NCI-H69 (cell line): ENCODE measurements around the gene PRELP.
A peak's percentile ranks its signal among the peaks of the same experiment; 100 is the strongest.
"Not testable (repeated sequence)": the region's sequence is repeated elsewhere in the genome, so short reads cannot be mapped to it uniquely, and the experiment has no call there.

Source experiments
- DNase-seq: peaks from one replicate; lab custom pipeline; 2025; lab: John Stamatoyannopoulos, UW

PRELP gene

GRCh38 chr1:203454986-203455471 is 20.6 kb upstream of the PRELP start:
- DNase-seq, result no peak

- DNase-seq, result no peak
These were observed 19.9 kb upstream of the PRELP start for GRCh38 chr1:203455706-203456105.

- no peak for DNase-seq
These were observed 19.0 kb upstream of the PRELP start for GRCh38 chr1:203456577-203456976.

GRCh38 chr1:203458078-203458477 is 17.5 kb upstream of the PRELP start:
- DNase-seq, result no peak

- DNase-seq, result no peak
These were observed 15.9 kb upstream of the PRELP start for GRCh38 chr1:203459671-203460201.

- peak; percentile 97 for DNase-seq
These were observed 13.9 kb upstream of the PRELP start for GRCh38 chr1:203461717-203462116.

- no peak for DNase-seq
These were observed 13.5 kb upstream of the PRELP start for GRCh38 chr1:203462143-203462542.

- no peak for DNase-seq
These were observed 12.7 kb upstream of the PRELP start for GRCh38 chr1:203462878-203463277.

GRCh38 chr1:203463469-203464062 is 12.0 kb upstream of the PRELP start:
- DNase-seq, result peak; percentile 81

- peak; percentile 94 for DNase-seq
These were observed 11.4 kb upstream of the PRELP start for GRCh38 chr1:203464226-203464625.

- no peak for DNase-seq
These were observed 10.9 kb upstream of the PRELP start for GRCh38 chr1:203464743-203465142.

- no peak for DNase-seq
These were observed 10.3 kb upstream of the PRELP start for GRCh38 chr1:203465146-203465798.

- peak; percentile 40 for DNase-seq
These were observed 9.7 kb upstream of the PRELP start for GRCh38 chr1:203465948-203466347.

GRCh38 chr1:203466906-203467549 is 8.6 kb upstream of the PRELP start:
- DNase-seq, result not testable (repeated sequence)

GRCh38 chr1:203467550-203467921 is 8.1 kb upstream of the PRELP start:
- no peak for DNase-seq

- DNase-seq, result no peak
These were observed 7.3 kb upstream of the PRELP start for GRCh38 chr1:203468326-203468725.

GRCh38 chr1:203470240-203470639 is 5.4 kb upstream of the PRELP start:
- no peak for DNase-seq

- no peak for DNase-seq
These were observed 3.8 kb upstream of the PRELP start for GRCh38 chr1:203471841-203472240.

- no peak for DNase-seq
These were observed 2.3 kb upstream of the PRELP start for GRCh38 chr1:203473281-203473680.

- no peak for DNase-seq
These were observed 1.8 kb upstream of the PRELP start for GRCh38 chr1:203473781-203474305.

- DNase-seq, result no peak
These were observed 709 bp downstream of the PRELP start for GRCh38 chr1:203476216-203476814.

- no peak for DNase-seq
These were observed 2.1 kb downstream of the PRELP start for GRCh38 chr1:203477748-203478147.
